Glutamatergic neuron (in vitro differentiated cells): ENCODE results near the gene MEF2B. TPM values are rescaled to one million over a fixed set of nuclear protein-coding genes. Genes with fewer than 3 reads are reported as not detected.

Experiments used
- DNase-seq: peaks from one replicate; pipeline ENCODE4 v3.0.0; 2022
- H3K27ac Mint-ChIP-seq: one replicate; pipeline ENCODE4 v1.8.0; 2020; ENCODE audit warnings: mild to moderate bottlenecking, mixed read lengths, inconsistent platforms; ENCODE audit not compliant: unreplicated experiment
- H3K27me3 Mint-ChIP-seq: one replicate; pipeline ENCODE4 v1.8.0; 2020; ENCODE audit warnings: mild to moderate bottlenecking, moderate library complexity, mixed read lengths, inconsistent platforms; ENCODE audit not compliant: unreplicated experiment
- H3K36me3 Mint-ChIP-seq: one replicate; pipeline ENCODE4 v1.8.0; 2020; ENCODE audit warnings: mild to moderate bottlenecking, mixed read lengths, inconsistent platforms; ENCODE audit not compliant: unreplicated experiment
- H3K4me1 Mint-ChIP-seq: one replicate; pipeline ENCODE4 v1.8.0; 2020; ENCODE audit warnings: mild to moderate bottlenecking, low read depth, mixed read lengths, inconsistent platforms; ENCODE audit not compliant: unreplicated experiment
- H3K4me3 Mint-ChIP-seq: one replicate; pipeline ENCODE4 v1.8.0; 2020; ENCODE audit warnings: mild to moderate bottlenecking, mixed read lengths, inconsistent platforms; ENCODE audit not compliant: unreplicated experiment
- H3K9me3 Mint-ChIP-seq: one replicate; pipeline ENCODE4 v1.8.0; 2020; ENCODE audit warnings: mild to moderate bottlenecking, moderate library complexity, mixed read lengths, inconsistent platforms; ENCODE audit not compliant: unreplicated experiment
- total RNA-seq: library from RNA; stranded (reverse); fragmentation: NEBNext Ultra II Directional; extraction: Animal tissue kit (Norgen Biotek cat#: 25700); gene quantifications from one replicate; pipeline ENCODE4 v1.2.1, GENCODE V29; 2021; ENCODE audit not compliant: unreplicated experiment
- TF ChIP-seq, protein P1 (sequence below): fragments of 200-600 bp; sonication (generic); IDR thresholded peaks from one replicate; pipeline ENCODE4 v1.5.0; 2021; ENCODE audit not compliant: partially characterized antibody, unreplicated experiment

Gene MEF2B
- total RNA-seq, 1 donor from 2014 or later, result 1.7 TPM

DNA sequence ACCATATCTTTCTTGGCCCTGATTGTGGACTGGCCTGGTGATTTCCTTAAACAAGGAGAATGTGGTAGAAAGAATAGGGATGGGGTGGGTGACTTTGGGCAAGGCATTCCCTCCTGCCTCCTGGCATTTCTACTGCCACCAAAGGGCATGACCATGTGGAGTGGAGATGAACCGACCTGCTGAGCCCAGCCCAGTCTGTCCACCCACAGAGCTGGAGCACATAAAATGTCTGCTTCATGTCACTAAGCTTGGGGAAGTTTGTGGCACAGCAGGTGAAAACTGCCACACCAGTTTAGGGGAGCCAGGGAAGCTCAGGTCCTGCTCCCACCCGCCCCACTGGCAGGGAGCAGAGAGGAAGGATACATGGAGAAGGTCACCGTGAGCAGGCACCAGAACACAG is 38.1 kb downstream of the MEF2B start:
- no peak overlapping the region for H3K27ac Mint-ChIP-seq
- no peak for DNase-seq
- H3K4me1 Mint-ChIP-seq, result no peaks in the 10 kb centered on the region
- peaks cover 3% of the 10 kb centered on the region for H3K9me3 Mint-ChIP-seq
- H3K4me3 Mint-ChIP-seq, result no peak overlapping the region
- H3K36me3 Mint-ChIP-seq, result peaks cover 4% of the 10 kb centered on the region
- TF ChIP-seq, protein P1, sequence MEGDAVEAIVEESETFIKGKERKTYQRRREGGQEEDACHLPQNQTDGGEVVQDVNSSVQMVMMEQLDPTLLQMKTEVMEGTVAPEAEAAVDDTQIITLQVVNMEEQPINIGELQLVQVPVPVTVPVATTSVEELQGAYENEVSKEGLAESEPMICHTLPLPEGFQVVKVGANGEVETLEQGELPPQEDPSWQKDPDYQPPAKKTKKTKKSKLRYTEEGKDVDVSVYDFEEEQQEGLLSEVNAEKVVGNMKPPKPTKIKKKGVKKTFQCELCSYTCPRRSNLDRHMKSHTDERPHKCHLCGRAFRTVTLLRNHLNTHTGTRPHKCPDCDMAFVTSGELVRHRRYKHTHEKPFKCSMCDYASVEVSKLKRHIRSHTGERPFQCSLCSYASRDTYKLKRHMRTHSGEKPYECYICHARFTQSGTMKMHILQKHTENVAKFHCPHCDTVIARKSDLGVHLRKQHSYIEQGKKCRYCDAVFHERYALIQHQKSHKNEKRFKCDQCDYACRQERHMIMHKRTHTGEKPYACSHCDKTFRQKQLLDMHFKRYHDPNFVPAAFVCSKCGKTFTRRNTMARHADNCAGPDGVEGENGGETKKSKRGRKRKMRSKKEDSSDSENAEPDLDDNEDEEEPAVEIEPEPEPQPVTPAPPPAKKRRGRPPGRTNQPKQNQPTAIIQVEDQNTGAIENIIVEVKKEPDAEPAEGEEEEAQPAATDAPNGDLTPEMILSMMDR, result no peak
- H3K27me3 Mint-ChIP-seq, result peaks cover 6% of the 10 kb centered on the region

DNA sequence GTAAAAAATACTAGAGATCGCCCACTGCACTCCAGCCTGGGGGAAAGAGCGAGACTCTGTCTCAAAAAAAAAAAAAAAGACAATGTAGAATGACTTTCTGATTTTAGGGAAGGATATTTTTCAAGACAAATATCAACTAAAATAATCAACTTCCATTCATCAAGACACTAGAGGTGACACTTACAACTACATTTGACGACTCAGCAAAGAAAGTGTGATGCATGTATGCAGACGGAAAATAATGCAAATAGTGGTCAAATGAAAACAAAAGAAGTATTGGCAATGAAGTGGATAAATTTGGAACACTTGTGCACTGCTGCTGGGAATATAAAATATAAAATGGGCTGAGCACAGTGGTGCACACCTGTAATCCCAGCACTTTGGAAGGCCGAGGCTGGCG is 44.0 kb downstream of the MEF2B start:
- H3K4me3 Mint-ChIP-seq, result no peak overlapping the region
- H3K27me3 Mint-ChIP-seq, result peaks cover 2% of the 10 kb centered on the region
- H3K36me3 Mint-ChIP-seq, result peaks cover 13% of the 10 kb centered on the region
- no peak overlapping the region for H3K27ac Mint-ChIP-seq
- peaks cover 6% of the 10 kb centered on the region for H3K9me3 Mint-ChIP-seq
- DNase-seq, result no peak
- no peaks in the 10 kb centered on the region for H3K4me1 Mint-ChIP-seq
- TF ChIP-seq, protein P1, result no peak

DNA sequence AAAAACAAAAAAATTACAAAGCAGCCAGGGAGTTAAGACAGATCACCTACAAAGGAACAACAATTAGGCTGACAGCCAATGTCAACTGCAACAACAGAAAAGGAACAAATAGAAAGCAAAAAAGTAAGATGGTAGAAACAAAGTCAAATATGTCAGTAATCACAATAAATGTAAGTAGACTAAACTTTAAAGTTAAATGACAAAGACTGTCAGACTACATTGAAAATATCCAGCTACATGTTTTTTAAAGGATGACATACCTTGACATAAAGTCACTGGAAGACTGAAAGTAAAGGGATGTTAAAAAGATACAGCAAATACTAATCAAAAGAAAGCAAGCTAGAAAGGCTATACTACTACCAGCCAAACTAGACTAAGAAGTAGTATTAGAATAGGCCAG is 46.7 kb downstream of the MEF2B start:
- Mint-ChIP-seq H3K9me3 (peaks cover 6% of the 10 kb centered on the region), H3K27me3 (no peaks in the 10 kb centered on the region), H3K27ac (no peak overlapping the region), H3K4me3 (no peak overlapping the region), H3K4me1 (no peaks in the 10 kb centered on the region), H3K36me3 (peaks cover 13% of the 10 kb centered on the region)
- no peak for DNase-seq
- TF ChIP-seq, protein P1, result no peak

DNA sequence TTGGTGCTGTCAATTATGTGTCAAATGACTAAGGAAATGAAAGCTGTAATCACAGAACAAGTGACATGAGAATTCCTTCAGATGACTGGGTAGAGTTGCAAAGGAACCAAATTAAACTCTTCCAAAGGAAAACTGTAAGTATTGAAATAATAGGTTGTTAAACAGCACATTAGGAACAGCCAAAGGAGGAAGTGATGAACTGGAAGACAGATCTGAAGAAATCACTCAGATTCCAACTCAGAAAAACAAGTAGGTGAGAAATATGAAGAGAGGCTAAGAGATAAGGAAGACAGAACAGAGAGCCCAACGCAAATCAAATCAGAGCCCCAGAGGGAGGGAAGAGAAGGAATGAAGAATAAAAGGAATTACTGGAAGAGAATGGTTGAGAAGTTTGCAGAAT is 47.2 kb downstream of the MEF2B start:
- no peak for DNase-seq
- TF ChIP-seq, protein P1, result no peak
- H3K27me3 Mint-ChIP-seq, result no peaks in the 10 kb centered on the region

DNA sequence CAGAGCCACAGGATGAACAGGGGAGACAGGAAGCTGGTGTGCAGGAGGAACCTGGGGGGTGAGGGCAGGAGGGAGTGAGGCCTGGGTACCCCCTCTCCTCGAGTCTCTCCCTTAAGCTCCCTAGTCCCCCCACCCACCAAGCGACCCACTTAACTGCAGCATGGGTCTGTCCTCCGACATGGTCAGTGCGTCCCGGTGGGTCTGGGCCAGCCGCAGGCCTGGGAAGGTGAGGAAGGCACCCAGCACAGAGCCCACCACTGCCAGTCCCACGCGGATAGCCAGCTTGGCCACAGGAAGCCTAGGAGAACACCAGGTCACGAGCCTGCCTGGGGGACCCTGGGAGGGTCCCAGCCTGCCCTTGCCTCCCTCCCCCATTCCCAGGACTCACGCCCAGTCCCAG is 48.7 kb downstream of the MEF2B start:
- no peak overlapping the region for H3K27ac Mint-ChIP-seq
- TF ChIP-seq, protein P1, result no peak
- H3K27me3 Mint-ChIP-seq, result no peaks in the 10 kb centered on the region
- DNase-seq, result no peak
- no peak overlapping the region for H3K4me3 Mint-ChIP-seq
- H3K9me3 Mint-ChIP-seq, result peaks cover 6% of the 10 kb centered on the region
- H3K36me3 Mint-ChIP-seq, result peaks cover 13% of the 10 kb centered on the region
- no peaks in the 10 kb centered on the region for H3K4me1 Mint-ChIP-seq

More for the DNA sequence above, 47.2 kb downstream of the MEF2B start:
- Mint-ChIP-seq H3K9me3 (peaks cover 6% of the 10 kb centered on the region), H3K27ac (no peak overlapping the region), H3K4me3 (no peak overlapping the region), H3K4me1 (no peaks in the 10 kb centered on the region), H3K36me3 (peaks cover 13% of the 10 kb centered on the region)
